PC-9 (cell line): Measurements from ENCODE around the gene EPB41L5.
"Not testable (repeated sequence)": the region's sequence is repeated elsewhere in the genome, so short reads cannot be mapped to it uniquely, and the experiment has no call there.

Experiments used
- EZH2 ChIP-seq: fragments of 200-600 bp; sonication (generic); IDR thresholded peaks from 2 replicates; pipeline ENCODE4 v1.8.0; 2017; ENCODE audit warnings: antibody characterized with exemption, low read depth
- TF ChIP-seq, protein P1 (sequence below): fragments of 200-600 bp; sonication (generic); conservative IDR thresholded peaks from 2 replicates; pipeline ENCODE4 v1.6.1; 2017; ENCODE audit warnings: mixed run types, antibody characterized with exemption, mild to moderate bottlenecking, moderate library complexity

DNA sequence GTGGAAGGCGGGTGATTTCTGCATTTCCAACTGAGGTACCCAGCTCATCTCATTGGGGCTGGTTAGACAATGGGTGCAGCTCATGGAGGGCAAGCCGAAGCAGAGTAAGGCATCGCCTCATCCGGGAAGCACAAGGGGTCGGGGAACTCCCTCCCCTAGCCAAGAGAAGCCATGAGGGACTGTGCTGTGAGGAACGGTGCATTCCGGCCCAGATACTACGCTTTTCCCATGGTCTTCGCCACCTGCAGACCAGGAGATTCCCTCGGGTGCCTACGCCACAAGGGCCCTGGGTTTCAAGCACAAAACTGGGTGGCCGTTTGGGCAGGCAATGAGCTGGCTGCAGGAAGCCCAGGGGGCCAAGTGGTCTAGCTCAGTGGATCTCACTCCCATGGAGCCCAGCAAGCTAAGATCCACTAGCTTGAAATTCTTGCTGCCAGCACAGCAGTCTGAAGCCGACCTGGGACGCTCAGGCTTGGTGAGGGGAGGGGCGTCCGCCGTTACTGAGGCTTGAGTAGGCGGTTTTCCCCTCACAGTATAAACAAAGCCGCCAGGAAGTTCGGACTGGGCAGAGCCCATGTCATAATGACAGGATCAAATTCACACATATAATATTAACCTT, 55.3 kb downstream of the EPB41L5 start:
- not testable (repeated sequence) for TF ChIP-seq EZH2
- TF ChIP-seq, protein P1, sequence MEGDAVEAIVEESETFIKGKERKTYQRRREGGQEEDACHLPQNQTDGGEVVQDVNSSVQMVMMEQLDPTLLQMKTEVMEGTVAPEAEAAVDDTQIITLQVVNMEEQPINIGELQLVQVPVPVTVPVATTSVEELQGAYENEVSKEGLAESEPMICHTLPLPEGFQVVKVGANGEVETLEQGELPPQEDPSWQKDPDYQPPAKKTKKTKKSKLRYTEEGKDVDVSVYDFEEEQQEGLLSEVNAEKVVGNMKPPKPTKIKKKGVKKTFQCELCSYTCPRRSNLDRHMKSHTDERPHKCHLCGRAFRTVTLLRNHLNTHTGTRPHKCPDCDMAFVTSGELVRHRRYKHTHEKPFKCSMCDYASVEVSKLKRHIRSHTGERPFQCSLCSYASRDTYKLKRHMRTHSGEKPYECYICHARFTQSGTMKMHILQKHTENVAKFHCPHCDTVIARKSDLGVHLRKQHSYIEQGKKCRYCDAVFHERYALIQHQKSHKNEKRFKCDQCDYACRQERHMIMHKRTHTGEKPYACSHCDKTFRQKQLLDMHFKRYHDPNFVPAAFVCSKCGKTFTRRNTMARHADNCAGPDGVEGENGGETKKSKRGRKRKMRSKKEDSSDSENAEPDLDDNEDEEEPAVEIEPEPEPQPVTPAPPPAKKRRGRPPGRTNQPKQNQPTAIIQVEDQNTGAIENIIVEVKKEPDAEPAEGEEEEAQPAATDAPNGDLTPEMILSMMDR: not testable (repeated sequence)
